Measurements from ENCODE around the gene SBNO1.
A peak's percentile ranks its signal among the peaks of the same experiment; 100 is the strongest.

- TF ChIP-seq POLR2A (IDR thresholded peaks at IDR 0.05) (no peak), CTCF (IDR thresholded peaks at IDR 0.05) (peak in 1 of 3 experiments; percentile 14)
Measured at GRCh38 chr12:123269395-123269892, 95.2 kb downstream of the SBNO1 start.
